Lung (tissue), 12 donors: ENCODE measurements around the gene ADAMTSL2. TPM values are rescaled to one million over a fixed set of nuclear protein-coding genes. Genes with fewer than 3 reads are reported as not detected.

Experiments
- ATAC-seq: fragments of 200-7000 bp; cut with Tn5 transposase; one replicate; pipeline ENCODE4 v1.9.1; 2020; ENCODE audit warnings: moderate number of reproducible peaks; ENCODE audit not compliant: insufficient read depth, low FRiP score
- DNase-seq, 3 donors: peaks; one replicate each; pipeline ENCODE4 v3.0.0-alpha.2; 2013 to 2017
- H3K27ac ChIP-seq, 2 donors: one replicate each; pipeline ENCODE4 v1.5.1; 2013; ENCODE audit warnings: mild to moderate bottlenecking in 2 of 2, moderate library complexity in 2 of 2, control low read depth in 1 of 2, inconsistent platforms in 1 of 2, low read depth in 1 of 2, low read length in 1 of 2
- H3K27me3 ChIP-seq, 3 donors: one replicate each; pipeline ENCODE4 v1.5.1; 2013; ENCODE audit warnings: low read length in 2 of 3; ENCODE audit not compliant: control insufficient read depth in 3 of 3, insufficient read depth in 3 of 3
- H3K36me3 ChIP-seq, 4 donors: one replicate each; pipeline ENCODE4 v1.5.1; 2013; ENCODE audit warnings: low read length in 4 of 4, mild to moderate bottlenecking in 1 of 4, moderate library complexity in 1 of 4; ENCODE audit not compliant: control insufficient read depth in 4 of 4, insufficient read depth in 4 of 4
- H3K4me1 ChIP-seq, 5 donors: one replicate each; pipeline ENCODE4 v1.5.1; 2013; ENCODE audit warnings: low read length in 5 of 5, mild to moderate bottlenecking in 2 of 5, moderate library complexity in 1 of 5; ENCODE audit not compliant: control insufficient read depth in 5 of 5, insufficient read depth in 5 of 5
- H3K4me3 ChIP-seq: one replicate; pipeline ENCODE4 v1.5.1; 2013; ENCODE audit warnings: mild to moderate bottlenecking, control low read depth, moderate library complexity
- H3K9ac ChIP-seq, 2 donors: one replicate each; pipeline ENCODE4 v1.5.1; 2013; ENCODE audit warnings: low read length in 2 of 2, control low read depth in 1 of 2; ENCODE audit not compliant: insufficient read depth in 1 of 2
- H3K9me3 ChIP-seq, 4 donors: one replicate each; pipeline ENCODE4 v1.5.1; 2013; ENCODE audit warnings: low read length in 3 of 4, mild to moderate bottlenecking in 1 of 4, moderate library complexity in 1 of 4; ENCODE audit not compliant: control insufficient read depth in 4 of 4, insufficient read depth in 3 of 4
- CTCF ChIP-seq: IDR thresholded peaks from 2 replicates; pipeline ENCODE4 v1.5.1; 2012; ENCODE audit warnings: mild to moderate bottlenecking; ENCODE audit errors: control extremely low read depth, extremely low read depth
- WGBS, 2 donors: extraction: QIAGEN DNeasy Blood & Tissue Kit; methylation state at CpG; one replicate each; pipeline ENCODE4 v1.1.7; 2013; 5-methylcytosine and 5-hydroxymethylcytosine counted together
- polyA plus RNA-seq, 2 donors: library from polyadenylated mRNA; stranded (reverse); fragments of 200-250 nt; gene quantifications; one replicate each; pipeline ENCODE4 v1.2.1, GENCODE V29; 2013
- total RNA-seq, 2 donors: library from RNA; depleted of rRNA in 1 of 2; stranded (reverse); fragments of >200 nt in 1 of 2; gene quantifications; one replicate each; pipeline ENCODE4 v1.2.1, GENCODE V29; 2014 to 2021
- donor health status: control.
- donor health status: control.
- donor health status: Bipolar disorder and iron deficiency.
- donor health status: healthy.
- donor health status: DM: yes; HTN: yes; CAD: no.

The ADAMTSL2 gene
- total and polyA plus RNA-seq, 4 donors = 6.4 to 20.6 (median 10.1) TPM

- peaks cover 2 to 44% (median 5%) of the 10 kb centered on the region in 3 donors for H3K27me3 ChIP-seq
- no peak overlapping the region for H3K9ac ChIP-seq
- DNase-seq = peak; percentile 37 to 63 (median 52)
- TF ChIP-seq CTCF = no peak
- peaks cover 0 to 4% (median 0%) of the 10 kb centered on the region in 5 donors for H3K4me1 ChIP-seq
- H3K4me3 ChIP-seq = no peak overlapping the region
- H3K27ac ChIP-seq = no peak overlapping the region
- no peaks in the 10 kb centered on the region for H3K9me3 ChIP-seq
- 38 to 40% methylated on average over 15 to 16 of the region's 16 CpGs for WGBS, 2 donors
- ATAC-seq = no peak
- H3K36me3 ChIP-seq = no peaks in the 10 kb centered on the region
Observed at GRCh38 chr9:133615186-133615585, 80.7 kb downstream of the ADAMTSL2 start.

- Histone ChIP-seq H3K36me3 (no peaks in the 10 kb centered on the region), H3K9me3 (no peaks in the 10 kb centered on the region), H3K27ac (no peak overlapping the region), H3K4me3 (no peak overlapping the region), H3K4me1 (peaks cover 0 to 4% (median 0%) of the 10 kb centered on the region in 5 donors), H3K9ac (no peak overlapping the region), H3K27me3 (peaks cover 2 to 44% (median 5%) of the 10 kb centered on the region in 3 donors)
- TF ChIP-seq CTCF = no peak
- DNase-seq (no peak), ATAC-seq (no peak)
- WGBS, 2 donors = 67 to 78% methylated on average over 11 to 13 of the region's 13 CpGs
Observed at GRCh38 chr9:133615606-133616188, 81.2 kb downstream of the ADAMTSL2 start.

GRCh38 chr9:133616643-133617405 lies 82.3 kb downstream of the ADAMTSL2 start:
- H3K9ac ChIP-seq = no peak overlapping the region
- H3K4me1 ChIP-seq = peaks cover 0 to 4% (median 0%) of the 10 kb centered on the region in 5 donors
- no peak for ATAC-seq
- WGBS, 2 donors = 78 to 88% methylated on average over 13 of the region's 13 CpGs
- H3K36me3 ChIP-seq = no peaks in the 10 kb centered on the region
- H3K4me3 ChIP-seq = no peak overlapping the region
- H3K27me3 ChIP-seq = peaks cover 2 to 44% (median 2%) of the 10 kb centered on the region in 3 donors
- H3K9me3 ChIP-seq = no peaks in the 10 kb centered on the region
- H3K27ac ChIP-seq = no peak overlapping the region
- no peak for DNase-seq
- no peak for TF ChIP-seq CTCF
